Right forelimb (tissue), 1 donor: ENCODE results near the gene PTGR3.

ENCODE experiments used
- DNase-seq: peaks from one replicate; pipeline ENCODE4 v3.0.0-alpha.2; 2018

PTGR3 gene

GRCh38 chr18:75214332-75214690, 5.4 kb upstream of the PTGR3 start:
- no peak for DNase-seq

- no peak for DNase-seq
Observed at GRCh38 chr18:75213611-75214331, 4.8 kb upstream of the PTGR3 start.

- DNase-seq = no peak
Observed at GRCh38 chr18:75212751-75213090, 3.8 kb upstream of the PTGR3 start.

DNA sequence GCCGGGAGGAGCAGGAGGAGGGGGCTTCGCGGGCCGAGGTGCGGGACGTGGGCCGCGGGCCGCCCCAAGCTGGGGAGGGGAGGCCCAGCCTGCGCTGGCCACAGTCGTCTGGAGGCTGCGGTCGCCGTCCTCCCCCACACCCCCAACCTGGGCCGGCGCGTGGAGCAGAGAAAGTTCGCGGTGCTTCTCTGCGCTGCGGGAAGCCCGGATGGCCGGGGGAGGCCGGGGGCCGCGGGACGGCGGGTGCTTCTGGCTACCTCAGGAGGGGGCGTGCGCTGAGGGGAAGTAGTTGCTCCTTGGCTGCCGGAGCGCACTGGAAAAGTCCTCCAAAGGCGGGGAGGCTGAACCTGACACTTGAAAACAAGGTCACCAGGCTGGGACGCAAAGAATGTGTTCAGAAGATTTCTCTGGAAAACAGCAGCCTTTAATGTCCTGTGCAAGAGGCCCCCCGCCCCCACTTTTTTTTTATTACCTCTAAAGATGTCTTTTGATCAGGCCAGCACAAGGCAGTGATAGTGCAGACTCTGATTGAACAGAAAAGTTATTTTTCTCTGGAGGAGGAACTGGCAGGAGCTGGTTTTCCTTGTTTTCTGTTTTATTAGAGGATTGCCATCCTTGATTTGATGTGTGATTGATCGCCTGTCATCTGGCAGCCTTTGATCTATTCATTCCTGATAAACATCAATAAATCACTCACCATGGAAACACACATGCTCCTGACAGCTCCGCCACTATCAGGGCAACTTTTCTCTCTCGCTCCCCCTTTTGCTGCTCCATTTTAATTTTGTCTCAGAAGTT, 3.2 kb upstream of the PTGR3 start:
- peak; percentile 71 for DNase-seq

GRCh38 chr18:75211626-75211952, 2.6 kb upstream of the PTGR3 start:
- DNase-seq = no peak

GRCh38 chr18:75211002-75211621, 2.2 kb upstream of the PTGR3 start:
- DNase-seq = peak; percentile 67

GRCh38 chr18:75210274-75211001, 1.5 kb upstream of the PTGR3 start, which contains the start of gene TSHZ1:
TSHZ1 (plus strand) TSS chr18:75210797; CDS start chr18:75211877, 1,080 bp downstream.
- peak; percentile 72 for DNase-seq

DNA sequence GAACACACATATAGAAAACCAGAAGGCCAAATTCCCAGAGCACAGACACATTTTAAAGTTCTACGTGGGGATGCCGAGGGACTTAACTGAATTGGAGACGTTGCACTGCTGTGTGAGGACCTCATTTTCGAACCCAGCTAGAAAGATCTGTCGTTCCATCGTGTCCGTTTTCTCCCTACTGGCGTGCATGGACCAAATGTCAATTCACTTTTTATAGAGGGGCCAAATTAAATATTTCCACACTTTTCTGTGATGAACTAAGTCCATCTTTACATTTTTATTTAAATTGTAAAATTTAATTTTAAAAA, 966 bp upstream of the PTGR3 start:
- DNase-seq = no peak

- no peak for DNase-seq
Observed at GRCh38 chr18:75208836-75209128, 157 bp downstream of the PTGR3 start.

DNA sequence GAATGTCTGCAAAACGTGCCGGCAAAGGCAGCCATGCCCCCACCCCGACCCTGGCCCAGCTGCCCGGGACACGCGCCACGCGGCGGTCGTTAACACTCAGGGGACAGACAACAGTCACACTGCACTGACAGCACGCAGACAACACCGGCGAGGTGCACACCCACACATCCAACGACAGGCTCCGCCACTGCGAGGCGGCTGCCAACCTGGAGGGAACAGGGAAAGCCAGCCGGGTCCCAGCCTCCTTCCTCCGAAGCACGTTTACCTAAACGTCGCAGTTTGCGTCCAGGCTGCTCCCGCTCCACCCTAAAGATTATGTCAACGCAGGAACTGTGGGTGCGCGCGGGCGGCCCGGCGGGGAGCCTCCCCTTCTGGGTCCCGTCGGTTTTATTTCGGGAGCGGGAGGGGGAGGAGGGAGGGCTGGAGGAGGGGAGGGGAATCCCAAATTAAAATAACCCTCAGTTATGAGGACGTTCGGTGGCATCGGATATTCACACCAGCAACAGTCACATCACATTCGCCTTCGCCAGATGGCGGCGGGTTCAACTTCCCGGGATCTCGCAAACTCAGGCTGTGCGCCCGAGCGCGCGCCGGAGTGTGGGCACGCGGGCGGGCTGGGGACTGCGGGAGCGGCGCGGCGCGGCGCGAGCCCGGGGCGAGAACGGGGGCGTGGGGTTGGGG, 644 bp downstream of the PTGR3 start:
- DNase-seq = peak; percentile 77

- peak; percentile 68 for DNase-seq
Observed at GRCh38 chr18:75207310-75208154, 1.4 kb downstream of the PTGR3 start.

DNA sequence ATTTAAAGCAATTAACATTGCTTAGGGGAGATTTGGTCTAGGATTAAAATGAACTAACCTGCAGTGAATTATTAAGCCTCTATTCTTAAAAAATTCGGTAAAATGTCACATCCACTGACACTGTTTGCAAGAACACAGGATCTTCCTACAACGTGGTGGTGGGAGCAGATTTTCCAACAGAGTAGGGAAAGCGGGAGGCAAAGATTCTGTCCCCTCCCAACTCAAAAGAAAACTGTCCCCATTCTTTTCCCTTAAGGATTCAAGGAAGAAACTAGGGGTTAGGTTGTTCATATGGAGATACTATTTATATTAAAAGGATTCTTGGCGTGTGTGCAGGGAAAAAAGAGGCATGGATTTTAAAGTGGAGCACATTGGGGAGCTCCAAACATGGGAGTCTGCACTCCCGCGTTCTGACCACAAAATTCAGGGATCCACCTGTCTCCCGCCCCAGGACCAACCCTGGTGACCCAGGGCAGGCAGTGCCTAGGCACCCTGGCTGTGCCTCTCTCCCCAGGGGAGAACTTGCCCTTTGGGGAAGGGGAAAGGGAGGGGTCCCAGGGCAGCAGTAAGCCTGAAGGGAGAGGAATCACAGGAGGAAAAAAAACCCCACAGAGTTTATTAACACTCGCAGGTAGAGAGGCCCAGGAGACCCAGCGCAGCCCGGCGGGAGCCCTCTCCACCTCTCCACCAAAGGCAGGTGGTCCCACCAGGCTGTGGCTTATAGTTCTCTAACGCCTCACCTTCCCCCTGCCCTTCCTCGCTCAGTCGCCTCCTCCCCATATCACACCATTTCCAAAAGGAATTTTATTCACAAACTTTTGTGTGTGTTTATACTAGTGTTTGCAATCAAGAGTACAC, 2.3 kb downstream of the PTGR3 start:
- DNase-seq = no peak

DNA sequence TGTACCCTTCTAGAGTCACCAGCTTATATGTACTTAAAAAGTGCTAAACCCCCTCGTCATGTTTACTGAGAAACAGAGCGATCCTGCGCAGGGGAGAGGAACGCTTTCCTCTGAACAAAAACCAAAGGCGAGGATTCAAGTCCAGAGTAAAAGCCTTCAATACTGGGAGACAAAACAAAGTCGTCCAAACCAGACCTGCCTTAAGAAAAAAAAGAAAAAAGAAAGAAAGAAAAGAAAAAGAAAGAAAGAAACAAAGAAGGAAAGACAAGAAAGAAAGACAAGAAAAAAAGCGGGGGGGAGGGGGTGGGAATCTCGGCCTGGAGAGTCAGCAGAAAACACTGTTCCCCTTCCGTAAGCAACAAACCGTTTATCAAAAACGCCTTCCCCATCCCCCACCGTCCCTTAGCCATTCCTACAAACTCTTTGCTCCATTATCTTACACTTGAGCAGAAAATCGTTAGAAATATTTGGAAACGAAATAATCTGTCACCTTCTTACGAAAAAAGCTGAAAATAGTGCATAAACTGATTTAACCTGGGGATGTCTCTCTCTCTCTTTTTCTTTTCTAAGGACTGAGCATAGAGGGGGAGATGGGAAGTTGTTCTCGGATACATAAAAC, 3.3 kb downstream of the PTGR3 start:
- no peak for DNase-seq

GRCh38 chr18:75204732-75205513, 4.0 kb downstream of the PTGR3 start:
- no peak for DNase-seq

DNA sequence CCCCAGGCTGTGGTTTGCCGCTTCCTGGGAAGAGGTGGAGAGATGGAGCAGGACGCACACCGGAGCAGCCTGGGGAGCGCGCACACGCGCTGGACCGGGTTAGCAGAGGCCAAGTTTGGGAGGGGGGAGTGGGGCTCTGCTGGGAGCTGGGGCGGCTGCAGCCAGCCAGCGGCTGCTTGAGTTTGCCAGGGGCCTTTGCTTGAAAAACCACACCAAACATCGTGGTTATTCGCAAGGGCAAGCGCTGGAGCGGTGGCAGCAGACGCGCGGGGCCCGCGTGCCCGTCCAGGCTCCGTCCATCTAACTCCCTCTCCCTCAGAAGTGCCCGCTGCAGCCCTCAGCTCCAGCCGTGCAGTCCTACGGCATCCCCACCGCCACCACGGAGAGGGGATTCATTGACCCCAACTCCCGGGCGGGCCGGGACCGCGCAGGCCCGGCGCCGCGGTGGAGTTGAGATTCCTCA, 4.6 kb downstream of the PTGR3 start:
- peak; percentile 75 for DNase-seq

DNA sequence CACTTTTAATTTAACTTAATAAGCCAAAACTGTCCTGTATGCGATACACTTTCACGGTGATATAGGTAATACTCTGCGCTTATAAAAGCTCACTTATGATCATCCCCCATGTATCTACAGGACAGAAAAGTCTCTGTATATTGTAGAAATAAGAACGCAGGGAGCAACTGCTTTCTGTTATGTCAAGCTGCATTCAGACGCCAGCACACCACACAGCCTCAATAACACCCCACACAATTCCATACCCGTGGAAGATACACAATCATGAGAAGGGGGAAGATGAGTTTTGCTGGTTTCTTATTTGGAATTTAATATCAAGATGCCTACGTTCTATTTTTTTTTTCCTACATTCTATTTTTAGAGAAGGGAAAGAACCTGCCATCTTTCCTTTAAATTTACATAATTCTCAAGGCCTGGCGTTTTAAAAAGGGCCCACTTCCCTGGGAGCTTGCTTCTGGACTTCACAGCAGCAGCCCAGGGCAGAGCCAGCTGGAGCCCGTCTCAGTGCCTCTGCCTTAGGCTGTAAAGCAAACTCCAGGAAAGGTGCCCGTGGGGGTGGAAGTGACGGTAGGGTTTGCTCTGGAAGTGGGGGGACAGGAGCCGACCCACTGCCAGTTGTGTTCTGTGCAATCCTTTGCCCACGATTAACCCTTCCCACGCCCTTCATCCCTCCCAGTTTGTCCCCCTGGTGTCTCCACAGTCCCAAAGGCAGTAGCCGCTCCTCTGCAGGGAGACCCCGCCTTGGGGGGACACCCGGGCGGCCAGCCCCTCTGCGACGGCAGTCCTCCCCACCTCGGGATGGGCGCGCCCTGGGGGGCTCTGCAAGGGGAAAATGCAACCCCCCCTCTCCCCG, 5.3 kb downstream of the PTGR3 start:
- DNase-seq = peak; percentile 72

- no peak for DNase-seq
Observed at GRCh38 chr18:75202696-75203365, 6.1 kb downstream of the PTGR3 start.
